GM19324 (cell line): ENCODE measurements around the gene RIMBP3B.
"Not testable (repeated sequence)": the region's sequence is repeated elsewhere in the genome, so short reads cannot be mapped to it uniquely, and the experiment has no call there.

Experiments used
- ATAC-seq: cut with Tn5 transposase; IDR thresholded peaks from one replicate; pipeline ENCODE4 v1.9.1; 2021; ENCODE audit warnings: mild to moderate bottlenecking, moderate library complexity; ENCODE audit not compliant: unreplicated experiment, low FRiP score

RIMBP3B gene

DNA sequence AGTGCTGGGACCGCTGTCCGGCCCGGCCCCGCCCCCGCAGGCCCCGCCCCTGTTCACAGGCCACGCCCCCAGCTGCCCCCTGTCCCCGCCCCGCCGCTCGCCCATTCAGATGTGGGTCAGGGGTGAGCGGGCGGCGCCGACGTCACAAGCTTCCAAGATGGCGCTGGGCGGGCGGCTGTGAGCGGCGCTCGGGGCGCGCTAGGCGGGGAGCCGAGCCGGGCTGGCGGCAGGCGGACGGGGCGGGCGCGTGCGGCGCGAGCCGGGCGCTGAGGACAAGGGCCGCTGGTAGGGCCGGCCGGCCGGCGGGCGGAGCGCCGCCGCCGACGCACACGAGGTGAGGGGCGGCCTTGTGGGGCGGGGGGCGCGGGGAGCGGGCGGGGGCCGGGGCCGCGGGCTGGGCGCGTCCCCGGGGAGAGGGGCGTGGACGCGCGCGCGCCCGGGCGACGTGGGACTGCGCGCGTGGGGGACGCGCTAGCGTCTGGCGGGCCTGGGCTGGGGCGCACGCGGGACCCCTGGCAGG is 33.7 kb downstream of the RIMBP3B start, which contains the start of gene HIC2:
TSS of gene HIC2 (plus strand) at position 145 of the 520 bp plus-strand sequence. CDS start 25,461 bp downstream, outside the sequence.
- peak; percentile 73 for ATAC-seq

GRCh38 chr22:21417853-21418252 is 34.3 kb downstream of the RIMBP3B start:
- ATAC-seq: peak; percentile 25

- not testable (repeated sequence) for ATAC-seq
These were observed 35.6 kb downstream of the RIMBP3B start for GRCh38 chr22:21418974-21419638.

DNA sequence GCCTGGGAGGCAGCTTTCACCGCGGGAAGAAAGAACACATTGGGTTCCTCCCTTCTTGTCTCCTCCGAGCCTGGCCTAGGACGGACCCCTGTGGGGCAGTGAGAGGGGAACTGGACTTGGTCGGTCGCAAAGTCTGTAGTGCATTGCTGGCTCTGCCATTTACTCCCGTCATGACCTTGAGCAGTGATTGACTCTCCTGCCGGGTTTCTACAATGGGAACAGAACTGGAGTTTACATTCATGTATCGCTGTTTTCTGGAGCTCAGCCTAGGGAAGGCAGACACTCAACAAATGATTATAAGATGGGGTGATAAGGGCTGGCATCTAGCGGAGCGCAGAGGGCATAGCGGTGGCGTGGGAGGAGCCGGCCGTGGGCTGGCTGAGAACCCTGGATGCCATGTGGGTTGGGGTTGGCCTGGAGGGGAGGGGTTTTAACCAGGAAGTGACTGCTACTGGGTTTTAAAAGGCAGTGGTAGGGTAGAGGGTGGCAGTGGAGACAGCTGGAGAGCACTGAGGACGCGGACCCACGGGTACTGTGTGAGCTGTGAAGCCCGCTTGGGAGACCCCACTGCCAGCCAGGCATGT is 36.7 kb downstream of the RIMBP3B start:
- ATAC-seq: not testable (repeated sequence)

DNA sequence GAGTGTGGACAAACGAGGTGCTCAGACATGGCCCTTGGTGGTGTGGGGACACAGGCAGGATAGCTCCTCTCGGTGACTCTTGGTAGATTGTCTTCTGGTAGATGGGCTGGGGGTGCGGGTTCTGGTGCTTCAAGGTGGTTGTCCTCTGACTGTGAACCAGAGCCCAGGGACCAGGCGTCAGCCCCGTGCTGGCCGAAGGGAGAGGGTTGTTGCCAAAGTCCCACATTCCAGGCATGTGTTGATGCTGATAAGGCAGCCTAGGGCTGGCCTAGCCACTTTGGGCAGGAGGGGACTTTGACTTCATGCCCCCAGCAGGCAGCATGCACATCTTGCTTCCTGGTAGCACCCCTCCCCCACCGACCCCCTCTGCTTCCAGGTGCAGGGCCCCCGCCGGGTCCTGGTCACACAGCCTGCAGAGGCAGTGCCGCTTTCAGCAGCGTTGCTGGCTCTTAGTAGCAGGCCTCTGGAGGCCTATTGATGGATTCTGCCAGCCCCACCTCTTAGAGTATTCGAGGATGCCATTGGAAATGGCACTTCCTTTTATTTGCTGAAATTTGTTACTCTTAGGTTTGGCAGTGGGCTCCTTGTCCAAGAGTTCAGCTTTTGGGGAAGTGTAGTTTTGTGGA is 40.6 kb downstream of the RIMBP3B start:
- not testable (repeated sequence) for ATAC-seq

- ATAC-seq: not testable (repeated sequence)
These were observed 51.1 kb downstream of the RIMBP3B start for GRCh38 chr22:21434378-21435233.

DNA sequence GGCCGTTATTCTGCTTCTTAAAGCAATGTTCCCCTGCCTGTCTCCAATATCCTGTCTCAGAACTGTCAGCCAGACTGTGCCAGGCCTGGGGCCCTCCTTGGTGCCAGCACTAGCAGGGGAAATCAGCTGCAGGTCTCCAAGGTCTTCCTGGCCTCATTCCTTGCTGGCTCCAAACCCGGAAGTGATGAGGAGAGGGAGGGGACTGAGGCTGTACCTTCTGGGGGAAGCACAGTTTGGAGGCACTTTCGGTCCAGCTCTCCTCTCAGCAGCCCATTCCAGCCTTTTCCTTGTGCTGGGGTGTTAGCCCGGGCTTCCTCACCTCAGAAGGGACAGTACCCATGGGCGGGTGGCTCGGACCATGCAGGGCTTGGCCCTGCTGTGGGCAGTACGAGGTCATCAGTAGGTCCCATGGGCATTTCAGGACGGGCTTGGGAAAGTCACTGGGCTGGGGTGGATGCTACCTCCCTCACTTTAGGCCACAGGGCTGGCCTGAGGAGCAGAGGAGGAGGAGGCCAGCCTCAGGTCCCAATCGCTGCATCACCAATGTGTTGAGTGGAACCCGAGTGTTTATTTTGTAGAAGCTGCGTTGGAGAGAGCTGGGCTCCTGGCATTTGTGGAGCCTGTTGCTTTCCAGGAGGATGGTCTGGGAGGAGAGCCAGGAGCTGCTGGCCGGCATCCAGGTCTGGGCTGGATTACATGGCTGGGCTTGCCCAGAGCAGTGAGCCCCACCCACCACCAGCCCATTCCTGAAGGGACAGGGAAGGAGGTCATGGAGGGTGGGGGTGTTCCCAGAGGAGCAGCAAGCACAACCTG is 52.7 kb downstream of the RIMBP3B start:
- not testable (repeated sequence) for ATAC-seq

- not testable (repeated sequence) for ATAC-seq
These were observed 54.5 kb downstream of the RIMBP3B start for GRCh38 chr22:21438013-21438412.
